ENCODE results near the gene PRR29. TPM values are rescaled to one million over a fixed set of nuclear protein-coding genes. Genes with fewer than 3 reads are reported as not detected.

Gene PRR29
- total and polyA plus RNA-seq, 8 donors: 0.08 to 0.92 (median 0.50) TPM; not detected in 5

DNA sequence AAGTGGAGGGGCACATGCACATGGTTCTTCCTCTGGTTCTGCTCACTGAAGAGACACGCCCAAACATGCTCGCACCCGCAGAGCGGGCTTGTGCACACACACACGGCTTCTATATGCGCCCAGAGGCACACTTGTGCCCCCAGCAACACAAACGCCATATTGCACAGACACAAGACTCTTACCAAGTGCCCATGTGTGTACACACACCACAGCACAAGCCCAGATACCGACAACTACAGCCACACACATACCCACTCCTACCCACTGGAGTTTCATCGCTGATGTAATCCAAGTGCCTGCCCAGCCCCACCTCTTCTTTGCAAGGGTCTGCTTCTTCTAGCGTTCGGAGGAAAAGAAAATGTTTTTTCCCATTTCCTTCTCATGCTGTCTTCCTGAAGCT is 6.5 kb upstream of the PRR29 start:
- Histone ChIP-seq H3K9me3 (no peaks in the 10 kb centered on the region), H3K36me3 (no peaks in the 10 kb centered on the region), H3K4me3 (no peak overlapping the region), H3K4me1 (peaks cover 6 to 25% (median 11%) of the 10 kb centered on the region in 4 donors), H3K27ac (no peak overlapping the region), H3K27me3 (peaks cover 0 to 54% (median 15%) of the 10 kb centered on the region in 3 donors)
- TF ChIP-seq POLR2A (IDR thresholded peaks at IDR 0.05): no peak
- TF ChIP-seq POLR2AphosphoS5 (IDR thresholded peaks at IDR 0.05): no peak
- TF ChIP-seq, protein P1, sequence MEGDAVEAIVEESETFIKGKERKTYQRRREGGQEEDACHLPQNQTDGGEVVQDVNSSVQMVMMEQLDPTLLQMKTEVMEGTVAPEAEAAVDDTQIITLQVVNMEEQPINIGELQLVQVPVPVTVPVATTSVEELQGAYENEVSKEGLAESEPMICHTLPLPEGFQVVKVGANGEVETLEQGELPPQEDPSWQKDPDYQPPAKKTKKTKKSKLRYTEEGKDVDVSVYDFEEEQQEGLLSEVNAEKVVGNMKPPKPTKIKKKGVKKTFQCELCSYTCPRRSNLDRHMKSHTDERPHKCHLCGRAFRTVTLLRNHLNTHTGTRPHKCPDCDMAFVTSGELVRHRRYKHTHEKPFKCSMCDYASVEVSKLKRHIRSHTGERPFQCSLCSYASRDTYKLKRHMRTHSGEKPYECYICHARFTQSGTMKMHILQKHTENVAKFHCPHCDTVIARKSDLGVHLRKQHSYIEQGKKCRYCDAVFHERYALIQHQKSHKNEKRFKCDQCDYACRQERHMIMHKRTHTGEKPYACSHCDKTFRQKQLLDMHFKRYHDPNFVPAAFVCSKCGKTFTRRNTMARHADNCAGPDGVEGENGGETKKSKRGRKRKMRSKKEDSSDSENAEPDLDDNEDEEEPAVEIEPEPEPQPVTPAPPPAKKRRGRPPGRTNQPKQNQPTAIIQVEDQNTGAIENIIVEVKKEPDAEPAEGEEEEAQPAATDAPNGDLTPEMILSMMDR (IDR thresholded peaks at IDR 0.05): no peak
- no peak for TF ChIP-seq EP300 (IDR thresholded peaks at IDR 0.05)
- DNase-seq: no peak
- intact Hi-C loops (cut with DNase I; ENCODE audit: low total_unique reads): no loop called here
- 60 to 88% (median 81%) methylated on average over 7 to 11 of the region's 11 CpGs for WGBS, 5 donors

GRCh38 chr17:63993368-63993985 is 4.7 kb upstream of the PRR29 start:
- no peak for DNase-seq
- Histone ChIP-seq H3K27me3 (peaks cover 0 to 67% (median 25%) of the 10 kb centered on the region in 3 donors), H3K4me3 (no peak overlapping the region), H3K4me1 (peaks cover 17 to 29% (median 19%) of the 10 kb centered on the region in 4 donors), H3K36me3 (no peaks in the 10 kb centered on the region), H3K27ac (no peak overlapping the region), H3K9me3 (no peaks in the 10 kb centered on the region)
- 65 to 83% (median 76%) methylated on average over 3 of the region's 3 CpGs for WGBS, 5 donors
- TF ChIP-seq POLR2A (IDR thresholded peaks at IDR 0.05) (no peak), EP300 (IDR thresholded peaks at IDR 0.05) (no peak), POLR2AphosphoS5 (IDR thresholded peaks at IDR 0.05) (no peak)
- TF ChIP-seq, protein P1 (IDR thresholded peaks at IDR 0.05): no peak
- intact Hi-C loops (cut with DNase I; ENCODE audit: low total_unique reads): no loop called here

- intact Hi-C loops (cut with DNase I; ENCODE audit: low total_unique reads): no loop called here
- WGBS, 5 donors: 83 to 93% (median 87%) methylated on average over 5 of the region's 5 CpGs
- no peak overlapping the region for H3K4me3 ChIP-seq
- peaks cover 0 to 62% (median 28%) of the 10 kb centered on the region in 3 donors for H3K27me3 ChIP-seq
- no peak for DNase-seq
- H3K9me3 ChIP-seq: no peaks in the 10 kb centered on the region
- TF ChIP-seq, protein P1 (IDR thresholded peaks at IDR 0.05): no peak
- TF ChIP-seq POLR2AphosphoS5 (IDR thresholded peaks at IDR 0.05) (no peak), POLR2A (IDR thresholded peaks at IDR 0.05) (no peak), EP300 (IDR thresholded peaks at IDR 0.05) (no peak)
- no peaks in the 10 kb centered on the region for H3K36me3 ChIP-seq
- H3K4me1 ChIP-seq: peaks cover 16 to 25% (median 20%) of the 10 kb centered on the region in 4 donors
- H3K27ac ChIP-seq: no peak overlapping the region
Observed at GRCh38 chr17:63995626-63996025, 2.5 kb upstream of the PRR29 start.

DNA sequence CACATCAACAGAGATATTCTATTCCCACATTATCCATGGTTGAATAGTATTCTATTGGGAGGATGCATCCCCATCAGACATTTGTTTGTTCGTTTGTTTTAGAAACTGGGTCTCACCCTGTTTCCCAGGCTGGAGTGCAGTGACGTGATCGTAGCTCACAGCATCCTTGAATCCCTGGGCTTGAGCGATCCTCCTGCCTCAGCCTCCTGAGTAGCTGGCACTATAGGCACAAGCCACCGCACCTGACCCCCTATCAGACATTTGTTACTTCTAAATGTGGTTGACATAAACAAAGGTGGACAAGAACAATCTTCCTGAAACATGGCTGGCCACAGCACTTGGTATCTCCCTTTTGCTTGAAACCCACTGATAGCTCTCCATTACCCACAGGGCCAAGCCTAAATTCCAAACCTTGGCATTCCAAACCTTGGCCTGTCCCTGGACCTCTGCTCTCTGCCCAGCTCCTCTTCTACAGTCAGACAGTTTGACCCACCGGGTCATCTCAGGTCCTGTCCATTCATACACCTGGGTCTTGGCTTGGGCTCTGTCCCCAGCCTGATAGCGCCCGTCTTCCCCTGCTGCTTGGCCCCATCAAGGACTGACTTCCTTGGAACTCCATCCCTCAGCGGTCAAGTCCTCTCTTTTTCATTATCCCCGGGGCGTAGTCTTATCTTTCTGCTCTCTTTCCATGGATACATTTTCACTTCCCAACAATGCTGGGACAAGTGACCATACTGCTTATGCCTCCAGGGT is 1.5 kb upstream of the PRR29 start:
- peak overlapping the region in 1 of 5 donors; percentile 42 for H3K27ac ChIP-seq
- no peaks in the 10 kb centered on the region for H3K36me3 ChIP-seq
- H3K4me1 ChIP-seq: peaks cover 16 to 25% (median 21%) of the 10 kb centered on the region in 4 donors
- peaks cover 0 to 62% (median 23%) of the 10 kb centered on the region in 3 donors for H3K27me3 ChIP-seq
- H3K9me3 ChIP-seq: no peaks in the 10 kb centered on the region
- H3K4me3 ChIP-seq: no peak overlapping the region
- no peak for TF ChIP-seq POLR2AphosphoS5 (IDR thresholded peaks at IDR 0.05)
- no peak for DNase-seq
- WGBS, 5 donors: 93 to 96% (median 94%) methylated on average over 11 of the region's 11 CpGs
- intact Hi-C loops (cut with DNase I; ENCODE audit: low total_unique reads): no loop called here

Data from stomach (tissue), 9 donors.